A172 (cell line): ENCODE measurements around the gene SLC27A6. TPM values are rescaled to one million over a fixed set of nuclear protein-coding genes. Genes with fewer than 3 reads are reported as not detected.
"Not testable (repeated sequence)": the region's sequence is repeated elsewhere in the genome, so short reads cannot be mapped to it uniquely, and the experiment has no call there.

Source experiments
- DNase-seq: peaks from one replicate; pipeline ENCODE4 v3.0.0-alpha.2; 2015; ENCODE audit warnings: low spot score
- total RNA-seq: library from RNA; depleted of rRNA; stranded (reverse); fragments of >200 nt; shearing (Covaris generic); gene quantifications from 2 replicates; pipeline ENCODE4 v1.2.3, GENCODE V29; 2014

The SLC27A6 gene
- total RNA-seq, 1 experiment from 2014 or later = not detected

GRCh38 chr5:129001841-129002526 is 36.7 kb downstream of the SLC27A6 start:
- no peak for DNase-seq

- no peak for DNase-seq
These were observed 37.2 kb downstream of the SLC27A6 start for GRCh38 chr5:129002527-129002842.

- DNase-seq = peak; percentile 5
These were observed 37.9 kb downstream of the SLC27A6 start for GRCh38 chr5:129003232-129003631.

GRCh38 chr5:129014185-129014584 is 48.9 kb downstream of the SLC27A6 start:
- DNase-seq = no peak

- DNase-seq = no peak
These were observed 53.5 kb downstream of the SLC27A6 start for GRCh38 chr5:129018837-129019236.

- DNase-seq = no peak
These were observed 54.2 kb downstream of the SLC27A6 start for GRCh38 chr5:129019401-129019908.

- no peak for DNase-seq
These were observed 55.4 kb downstream of the SLC27A6 start for GRCh38 chr5:129020683-129021082.

- no peak for DNase-seq
These were observed 56.5 kb downstream of the SLC27A6 start for GRCh38 chr5:129021744-129022143.

GRCh38 chr5:129022599-129022998 is 57.3 kb downstream of the SLC27A6 start:
- DNase-seq = no peak

- DNase-seq = no peak
These were observed 62.0 kb downstream of the SLC27A6 start for GRCh38 chr5:129027260-129027659.

- DNase-seq = no peak
These were observed 66.8 kb downstream of the SLC27A6 start for GRCh38 chr5:129031886-129032683.

- not testable (repeated sequence) for DNase-seq
These were observed 71.0 kb downstream of the SLC27A6 start for GRCh38 chr5:129036257-129036656.

- no peak for DNase-seq
These were observed 76.1 kb downstream of the SLC27A6 start for GRCh38 chr5:129041196-129041881.

GRCh38 chr5:129042306-129042705 is 77.0 kb downstream of the SLC27A6 start:
- no peak for DNase-seq

GRCh38 chr5:129043894-129044293 is 78.6 kb downstream of the SLC27A6 start:
- DNase-seq = no peak

GRCh38 chr5:129046151-129046550 is 80.9 kb downstream of the SLC27A6 start:
- no peak for DNase-seq

GRCh38 chr5:129048509-129048908 is 83.2 kb downstream of the SLC27A6 start:
- DNase-seq = no peak

- no peak for DNase-seq
These were observed 84.0 kb downstream of the SLC27A6 start for GRCh38 chr5:129049126-129049799.

GRCh38 chr5:129051283-129051682 is 86.0 kb downstream of the SLC27A6 start:
- DNase-seq = no peak

GRCh38 chr5:129053438-129053837 is 88.2 kb downstream of the SLC27A6 start:
- no peak for DNase-seq

GRCh38 chr5:129057329-129057728 is 92.0 kb downstream of the SLC27A6 start:
- DNase-seq = no peak

- no peak for DNase-seq
These were observed 96.6 kb downstream of the SLC27A6 start for GRCh38 chr5:129061849-129062248.
